Astrocyte of the cerebellum (primary cell): ENCODE data around the gene IFT25.

Source experiments
- DNase-seq: peaks from one replicate; pipeline ENCODE4 v3.0.0-alpha.2; 2011; ENCODE audit warnings: low read depth
- H3K4me3 ChIP-seq: 2 replicates; pipeline ENCODE4 v1.5.1; 2011; ENCODE audit warnings: mild to moderate bottlenecking, low read depth, low read length, moderate library complexity
- CTCF ChIP-seq: IDR thresholded peaks from 2 replicates; pipeline ENCODE4 v1.5.1; 2012; ENCODE audit warnings: low read length, low read depth, moderate library complexity, mild to moderate bottlenecking; ENCODE audit errors: missing control alignments
- in situ Hi-C: cut with HindIII; loops from 2 replicates; pipeline ENCODE4 v1.10.0; 2017; ENCODE audit warnings: low sequenced_read_pairs

Gene IFT25

GRCh38 chr1:53957194-53957818, 11.8 kb upstream of the IFT25 start:
- no peak for TF ChIP-seq CTCF
- DNase-seq: no peak
- H3K4me3 ChIP-seq: no peak overlapping the region
- in situ Hi-C loops: no loop called here

- no peak for DNase-seq
- TF ChIP-seq CTCF: no peak
- no peak overlapping the region for H3K4me3 ChIP-seq
- in situ Hi-C loops: no loop called here
These were observed 11.0 kb upstream of the IFT25 start for GRCh38 chr1:53956308-53957168.

- in situ Hi-C loops: no loop called here
- TF ChIP-seq CTCF: no peak
- H3K4me3 ChIP-seq: no peak overlapping the region
- no peak for DNase-seq
These were observed 8.6 kb upstream of the IFT25 start for GRCh38 chr1:53954128-53954527.

- in situ Hi-C loops: no loop called here
- no peak overlapping the region for H3K4me3 ChIP-seq
- no peak for TF ChIP-seq CTCF
- DNase-seq: no peak
These were observed 6.2 kb upstream of the IFT25 start for GRCh38 chr1:53951697-53952096.

- DNase-seq: peak; percentile 42
- no peak overlapping the region for H3K4me3 ChIP-seq
- TF ChIP-seq CTCF: peak; percentile 76
- in situ Hi-C loops: no loop called here
These were observed 3.8 kb upstream of the IFT25 start for GRCh38 chr1:53949023-53949990.

- H3K4me3 ChIP-seq: no peak overlapping the region
- TF ChIP-seq CTCF: no peak
- DNase-seq: no peak
- in situ Hi-C loops: no loop called here
These were observed 2.8 kb upstream of the IFT25 start for GRCh38 chr1:53948291-53948690.
